ENCODE data around the gene SMAD3. TPM values are rescaled to one million over a fixed set of nuclear protein-coding genes. Genes with fewer than 3 reads are reported as not detected.

SMAD3 gene
- polyA plus RNA-seq, 5 donors, result 40.4 to 54.0 (median 46.2) TPM

DNA sequence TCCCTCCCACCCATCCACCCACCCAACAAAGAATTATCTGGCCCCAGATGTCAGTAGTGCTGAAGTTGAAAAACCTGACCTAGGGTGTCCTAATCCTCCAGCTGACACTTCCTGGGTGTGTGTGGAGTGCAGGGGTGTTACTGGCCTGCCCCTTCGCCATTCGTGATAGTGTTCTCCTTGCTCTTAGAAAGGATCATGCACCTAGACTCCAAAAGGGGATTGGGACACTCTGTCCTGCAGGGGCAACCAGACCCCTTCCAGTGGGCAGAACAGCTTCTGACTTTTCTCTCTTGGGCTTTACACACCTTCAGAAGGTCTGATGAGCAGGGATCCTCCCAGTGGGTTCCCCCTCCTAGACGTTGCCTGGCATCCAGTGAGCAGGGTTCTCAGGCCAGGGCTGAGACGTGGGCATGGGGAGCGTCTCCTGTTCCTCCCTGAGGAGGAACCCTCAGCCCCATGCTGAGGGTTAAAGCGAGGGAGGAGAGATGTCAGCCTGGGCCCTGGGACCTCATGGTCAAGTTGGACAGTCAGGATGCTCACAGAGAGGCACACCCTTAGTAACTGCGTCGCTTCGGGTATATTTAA is 114.1 kb downstream of the SMAD3 start:
- no peak for DNase-seq

DNA sequence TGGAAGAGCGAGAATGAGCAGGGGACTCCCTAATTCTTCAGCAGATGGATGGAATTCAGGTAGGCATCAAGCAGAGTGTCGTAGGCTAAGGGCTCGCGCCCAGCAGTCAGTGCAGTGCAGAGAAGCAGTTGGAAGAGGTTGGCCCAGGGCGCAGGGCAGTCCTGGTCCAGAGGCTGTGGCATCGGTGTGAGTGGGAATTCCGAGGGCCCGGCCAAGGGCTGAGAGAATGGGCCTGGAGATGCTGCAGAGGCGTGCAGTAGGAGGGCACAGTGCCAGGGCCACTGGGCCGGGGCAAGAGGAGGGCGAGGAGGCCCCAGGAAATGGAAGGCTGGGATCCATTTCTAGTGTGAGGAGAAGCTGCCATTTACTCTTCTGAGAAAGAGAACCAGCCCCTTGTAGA is 114.6 kb downstream of the SMAD3 start:
- no peak for DNase-seq

DNA sequence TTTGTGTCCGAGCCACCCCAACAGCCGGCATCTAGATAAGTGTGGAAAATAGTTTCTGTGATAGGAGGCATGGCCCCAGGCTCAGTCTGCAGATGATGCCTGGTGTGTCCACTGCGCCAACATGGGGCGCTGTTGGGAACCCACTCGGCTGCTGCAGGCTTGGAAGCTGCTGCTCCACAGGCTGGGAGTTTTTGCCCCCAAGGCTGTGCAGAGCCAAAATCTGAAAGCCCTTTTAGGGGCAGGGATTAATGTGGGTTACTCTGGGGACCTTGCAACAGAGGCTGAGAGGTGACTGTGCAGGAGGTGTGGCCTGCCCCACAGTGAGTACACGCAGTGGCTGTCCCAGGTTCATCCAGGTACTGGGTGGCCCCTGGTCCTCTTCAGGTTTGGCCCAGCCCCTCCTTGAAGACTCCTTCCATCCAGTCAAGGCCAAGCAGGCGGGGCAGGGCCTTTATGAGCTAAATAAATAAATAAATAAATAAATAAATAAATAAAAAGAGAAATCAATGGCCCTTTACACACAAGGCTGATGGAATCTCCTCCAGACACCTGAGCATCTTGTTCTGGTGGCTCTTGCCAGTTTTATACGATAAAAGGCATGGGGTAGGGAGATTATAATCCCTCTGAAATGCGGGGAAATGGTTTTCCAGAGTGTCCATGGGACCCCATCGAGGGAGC is 115.3 kb downstream of the SMAD3 start:
- DNase-seq, result no peak

DNA sequence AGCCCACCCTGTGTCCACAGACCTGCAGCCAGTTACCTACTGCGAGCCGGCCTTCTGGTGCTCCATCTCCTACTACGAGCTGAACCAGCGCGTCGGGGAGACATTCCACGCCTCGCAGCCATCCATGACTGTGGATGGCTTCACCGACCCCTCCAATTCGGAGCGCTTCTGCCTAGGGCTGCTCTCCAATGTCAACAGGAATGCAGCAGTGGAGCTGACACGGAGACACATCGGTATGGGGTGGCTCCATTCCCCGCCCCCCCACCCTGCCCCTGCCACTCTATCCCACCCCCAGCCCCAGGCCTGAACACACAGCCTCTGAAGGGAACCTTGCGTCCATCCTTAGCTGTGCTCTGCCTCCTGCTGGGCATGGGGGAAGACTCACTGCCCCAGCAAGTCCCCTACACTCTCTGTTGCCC is 115.8 kb downstream of the SMAD3 start:
- DNase-seq, result no peak

DNA sequence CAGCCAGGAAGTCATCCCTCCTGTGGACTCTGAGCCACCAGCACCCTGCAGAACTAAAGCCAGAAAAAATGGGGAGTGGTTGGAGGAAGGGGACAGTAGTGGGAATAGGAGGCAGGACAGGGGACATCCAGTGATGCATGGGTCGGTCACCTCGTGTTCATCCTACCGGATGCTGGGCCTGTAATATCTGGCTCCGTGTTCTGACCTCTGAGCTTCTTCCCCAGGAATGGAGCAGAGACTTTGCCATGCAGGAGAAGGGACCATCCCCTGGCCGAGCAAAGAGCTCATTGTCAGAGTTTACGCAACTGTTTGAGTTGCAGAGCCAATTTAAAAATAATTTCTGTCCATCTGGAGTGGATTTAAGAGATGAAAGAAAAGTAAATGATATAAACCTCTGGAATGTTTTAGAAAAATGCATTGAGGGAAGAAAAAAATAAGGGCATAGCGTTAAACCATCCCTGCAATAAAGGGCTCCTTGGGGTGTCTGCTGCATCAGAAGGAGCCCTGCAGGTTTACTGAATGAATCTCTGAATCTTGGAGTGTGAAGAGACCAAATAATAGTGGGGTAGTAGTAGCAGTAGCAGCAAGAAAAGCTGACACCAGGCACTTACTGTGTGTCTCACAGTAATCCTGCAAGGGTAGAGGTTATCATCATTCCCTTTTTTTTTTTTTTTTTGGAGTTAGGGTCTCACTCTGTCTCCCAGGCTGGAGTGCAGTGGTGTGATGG is 118.2 kb downstream of the SMAD3 start:
- DNase-seq, result no peak

DNA sequence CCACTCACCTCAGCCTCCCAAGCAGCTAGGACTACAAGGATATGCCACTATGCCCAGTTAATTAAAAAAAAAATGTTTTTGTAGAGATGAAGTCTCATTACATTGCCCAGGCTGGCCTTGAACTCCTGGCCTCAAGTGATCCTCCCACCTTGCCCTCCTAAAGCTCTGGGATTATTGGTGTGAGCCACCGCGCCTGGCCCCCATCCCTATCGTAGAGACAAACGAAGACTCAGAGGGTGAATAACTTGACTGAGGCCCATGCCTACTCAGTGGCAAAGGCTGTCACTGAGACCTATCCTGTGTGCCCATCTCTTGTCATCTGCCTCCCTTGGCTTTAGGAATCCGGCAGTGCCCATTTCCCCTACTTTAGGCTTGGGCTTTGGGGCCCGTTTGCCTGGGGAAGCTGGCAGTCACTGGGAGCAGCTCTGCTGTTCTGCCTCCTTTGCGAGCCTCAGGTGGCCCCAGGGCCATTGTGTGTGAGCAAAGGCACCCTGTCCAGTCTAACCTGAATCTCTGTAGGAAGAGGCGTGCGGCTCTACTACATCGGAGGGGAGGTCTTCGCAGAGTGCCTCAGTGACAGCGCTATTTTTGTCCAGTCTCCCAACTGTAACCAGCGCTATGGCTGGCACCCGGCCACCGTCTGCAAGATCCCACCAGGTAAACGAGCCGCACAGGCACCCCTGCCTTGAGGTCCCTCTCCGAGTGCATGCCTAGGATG is 119.0 kb downstream of the SMAD3 start:
- DNase-seq, result no peak

DNA sequence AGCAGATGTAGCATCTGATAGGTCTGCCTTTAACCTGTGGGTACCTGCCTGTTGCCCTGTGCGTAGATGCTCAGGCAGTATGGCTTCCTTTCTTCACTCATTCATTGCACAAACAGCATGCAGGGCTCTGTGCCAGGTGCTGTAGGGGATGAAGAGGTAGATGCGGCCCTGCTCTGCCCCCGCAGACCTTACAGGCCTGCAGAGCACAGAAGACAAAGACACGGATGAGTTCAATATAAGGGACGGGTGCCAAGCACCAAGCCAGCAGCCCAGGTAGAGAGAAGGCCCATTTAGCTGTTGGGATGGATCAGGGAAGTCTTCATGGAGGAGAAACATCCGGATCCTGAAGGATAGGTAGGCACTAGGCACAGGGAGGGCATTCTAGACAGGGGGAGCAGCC is 119.6 kb downstream of the SMAD3 start:
- DNase-seq, result no peak

DNA sequence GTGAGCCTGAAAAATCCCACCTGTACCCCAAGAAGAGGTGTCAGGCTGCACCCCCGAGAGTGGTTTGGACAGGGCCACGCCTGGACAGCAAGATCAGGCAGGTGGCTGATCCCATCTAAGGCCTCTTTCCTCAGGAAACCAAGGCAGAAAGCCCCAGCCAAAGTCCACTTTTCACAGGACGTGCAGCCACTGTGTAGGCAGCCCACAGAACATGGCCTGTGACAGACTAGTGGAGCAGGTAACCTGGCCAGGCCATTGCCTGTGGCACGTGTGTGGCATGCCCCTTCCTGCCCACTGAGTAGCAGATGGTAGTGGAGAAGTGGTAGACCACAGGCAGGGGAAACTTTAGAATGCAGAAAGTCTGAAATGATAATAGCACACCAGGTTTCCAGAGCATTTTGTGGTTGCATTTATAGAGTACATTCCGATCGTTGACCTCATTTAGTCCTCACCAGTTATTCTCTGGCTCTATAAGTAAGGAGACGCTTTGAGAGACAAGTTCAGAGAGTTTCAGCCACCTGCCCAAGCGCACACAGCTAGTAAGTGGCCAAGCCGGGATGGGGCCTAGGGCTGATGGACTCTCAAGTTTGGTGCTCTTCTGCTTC is 120.3 kb downstream of the SMAD3 start:
- no peak for DNase-seq

DNA sequence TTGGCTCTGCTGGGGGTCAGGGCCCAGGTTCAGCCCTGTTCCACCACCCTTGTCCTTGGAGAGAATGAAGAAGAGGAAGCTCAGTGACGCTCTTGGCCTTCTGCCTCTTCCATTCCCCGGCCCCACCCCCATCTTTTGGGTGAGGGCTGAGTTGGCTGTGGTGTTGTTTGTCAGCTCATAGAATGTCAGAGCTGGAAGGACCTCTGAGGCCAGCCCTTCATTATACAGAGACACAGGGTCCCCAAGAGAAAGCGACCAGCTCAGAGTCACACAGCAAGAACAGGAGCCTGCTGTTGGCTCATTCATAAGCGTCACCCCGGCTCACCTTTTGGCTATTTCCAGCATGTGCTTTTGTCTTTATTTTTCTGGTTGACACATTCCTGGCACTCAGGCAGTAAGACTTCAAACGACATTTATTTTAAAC is 120.8 kb downstream of the SMAD3 start:
- peak in 1 of 2 donors; percentile 66 for DNase-seq

DNA sequence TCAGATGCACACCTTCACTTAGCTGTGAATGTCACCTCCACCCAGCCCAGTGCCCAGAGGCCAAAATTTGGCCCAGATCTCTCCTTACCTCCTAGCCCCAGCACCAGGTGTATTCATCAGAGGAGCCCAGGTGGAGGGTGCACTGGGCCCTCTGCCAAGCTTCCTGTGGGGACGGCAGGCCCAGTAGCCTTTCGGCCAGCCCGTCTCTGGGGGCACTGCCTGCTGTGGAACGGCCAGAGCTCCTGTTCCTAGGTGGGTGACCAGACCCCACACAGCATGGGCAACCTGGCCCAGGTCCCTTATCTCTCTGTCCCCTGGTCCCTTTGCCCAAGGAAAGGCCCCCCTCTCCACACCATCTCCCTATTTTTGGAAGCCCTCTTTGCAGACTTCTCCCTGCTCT is 121.3 kb downstream of the SMAD3 start:
- DNase-seq, result no peak

DNA sequence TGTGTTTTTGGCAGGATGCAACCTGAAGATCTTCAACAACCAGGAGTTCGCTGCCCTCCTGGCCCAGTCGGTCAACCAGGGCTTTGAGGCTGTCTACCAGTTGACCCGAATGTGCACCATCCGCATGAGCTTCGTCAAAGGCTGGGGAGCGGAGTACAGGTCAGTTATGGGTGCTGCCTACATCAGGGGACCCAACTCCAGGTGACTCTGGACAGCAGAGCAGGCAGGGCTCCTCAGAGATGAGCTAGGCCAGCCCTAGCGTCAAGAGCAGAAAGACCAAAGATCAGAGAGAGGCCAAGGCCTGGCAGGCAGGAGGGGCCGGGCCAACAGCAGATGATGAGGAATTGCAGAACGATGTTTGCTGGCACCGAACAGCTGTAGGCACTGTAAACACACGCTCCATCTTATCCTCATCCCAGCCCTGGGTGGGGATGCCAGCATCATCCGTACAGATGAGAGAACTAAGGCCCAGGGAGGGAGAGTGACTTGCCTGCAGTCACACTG is 122.0 kb downstream of the SMAD3 start:
- no peak for DNase-seq

DNA sequence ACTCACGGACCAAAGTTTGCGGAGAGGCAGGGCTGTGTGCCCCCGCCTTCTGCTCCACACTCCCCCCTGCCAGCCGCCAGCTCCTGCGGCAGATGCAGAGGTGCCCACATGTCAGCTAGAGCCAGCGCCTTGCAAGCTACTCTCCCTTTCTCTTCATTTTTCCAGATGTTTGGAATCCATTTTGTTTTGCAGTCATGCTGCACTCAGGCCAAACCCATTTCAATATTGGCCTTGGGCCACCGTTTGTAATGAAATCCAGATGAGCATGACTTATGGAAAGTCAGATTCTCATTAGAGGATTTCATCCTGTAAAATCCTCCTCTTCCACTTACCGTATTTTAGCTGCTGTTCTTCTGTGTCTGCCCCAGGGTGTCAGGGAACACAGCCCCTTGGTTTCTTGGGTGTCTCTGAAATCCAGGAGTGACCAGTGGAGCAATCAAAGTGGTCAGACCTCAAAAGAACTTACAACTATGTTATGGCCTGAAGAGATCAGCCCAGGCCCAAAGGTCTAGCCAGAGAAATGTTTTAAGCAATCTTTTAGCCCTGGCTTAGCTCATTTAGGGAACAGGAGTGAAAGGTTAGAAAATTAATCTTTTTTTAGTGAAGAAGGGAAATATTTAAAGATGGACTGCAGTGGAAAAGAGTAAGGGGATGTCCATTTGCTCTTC is 123.3 kb downstream of the SMAD3 start:
- DNase-seq, result peak; percentile 83 to 85

DNA sequence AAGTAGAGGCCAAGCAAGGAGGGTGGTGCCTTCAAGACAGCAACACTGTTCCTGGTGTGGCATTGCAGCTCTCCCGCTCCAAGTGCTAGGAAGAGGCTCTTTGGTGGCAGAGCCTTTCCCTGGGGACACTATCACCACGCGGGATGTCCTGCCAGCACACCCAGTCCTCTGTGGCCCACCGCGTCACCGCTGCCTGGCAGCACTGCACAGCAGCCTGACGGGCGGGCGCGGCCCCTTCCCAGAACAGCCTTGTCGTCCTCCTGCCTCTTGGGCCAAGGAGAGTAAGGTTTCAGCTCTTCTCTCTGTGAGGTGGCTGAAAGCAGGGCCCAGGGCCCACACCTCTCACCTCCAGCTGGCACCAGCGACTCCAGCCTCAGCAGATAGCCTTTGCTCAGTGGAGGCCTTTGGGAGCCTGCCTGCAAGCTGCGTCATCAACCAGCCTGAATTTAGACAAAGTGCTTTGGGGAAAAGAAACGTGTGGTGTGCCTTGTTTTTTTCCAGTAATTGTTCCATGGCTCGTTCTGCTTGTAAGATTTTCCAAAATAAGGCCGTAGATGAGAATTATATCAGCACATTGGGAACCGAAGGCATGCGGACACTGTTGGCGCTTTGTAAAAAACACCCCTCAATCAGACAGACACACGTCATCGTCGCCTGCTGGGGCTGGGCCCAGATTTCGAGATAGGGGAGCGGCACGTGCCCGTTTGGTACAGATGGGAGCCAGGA is 124.1 kb downstream of the SMAD3 start:
- peak in 1 of 2 donors; percentile 60 for DNase-seq

DNA sequence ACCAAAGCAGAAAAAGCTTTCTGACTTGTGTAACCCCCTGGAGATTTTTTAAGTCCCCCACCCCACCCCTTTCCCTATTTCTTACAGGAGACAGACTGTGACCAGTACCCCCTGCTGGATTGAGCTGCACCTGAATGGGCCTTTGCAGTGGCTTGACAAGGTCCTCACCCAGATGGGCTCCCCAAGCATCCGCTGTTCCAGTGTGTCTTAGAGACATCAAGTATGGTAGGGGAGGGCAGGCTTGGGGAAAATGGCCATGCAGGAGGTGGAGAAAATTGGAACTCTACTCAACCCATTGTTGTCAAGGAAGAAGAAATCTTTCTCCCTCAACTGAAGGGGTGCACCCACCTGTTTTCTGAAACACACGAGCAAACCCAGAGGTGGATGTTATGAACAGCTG is 124.9 kb downstream of the SMAD3 start:
- no peak for DNase-seq

DNA sequence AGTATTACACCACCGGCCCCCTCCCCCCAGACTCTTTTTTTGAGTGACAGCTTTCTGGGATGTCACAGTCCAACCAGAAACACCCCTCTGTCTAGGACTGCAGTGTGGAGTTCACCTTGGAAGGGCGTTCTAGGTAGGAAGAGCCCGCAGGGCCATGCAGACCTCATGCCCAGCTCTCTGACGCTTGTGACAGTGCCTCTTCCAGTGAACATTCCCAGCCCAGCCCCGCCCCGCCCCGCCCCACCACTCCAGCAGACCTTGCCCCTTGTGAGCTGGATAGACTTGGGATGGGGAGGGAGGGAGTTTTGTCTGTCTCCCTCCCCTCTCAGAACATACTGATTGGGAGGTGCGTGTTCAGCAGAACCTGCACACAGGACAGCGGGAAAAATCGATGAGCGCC is 125.4 kb downstream of the SMAD3 start:
- DNase-seq, result no peak

DNA sequence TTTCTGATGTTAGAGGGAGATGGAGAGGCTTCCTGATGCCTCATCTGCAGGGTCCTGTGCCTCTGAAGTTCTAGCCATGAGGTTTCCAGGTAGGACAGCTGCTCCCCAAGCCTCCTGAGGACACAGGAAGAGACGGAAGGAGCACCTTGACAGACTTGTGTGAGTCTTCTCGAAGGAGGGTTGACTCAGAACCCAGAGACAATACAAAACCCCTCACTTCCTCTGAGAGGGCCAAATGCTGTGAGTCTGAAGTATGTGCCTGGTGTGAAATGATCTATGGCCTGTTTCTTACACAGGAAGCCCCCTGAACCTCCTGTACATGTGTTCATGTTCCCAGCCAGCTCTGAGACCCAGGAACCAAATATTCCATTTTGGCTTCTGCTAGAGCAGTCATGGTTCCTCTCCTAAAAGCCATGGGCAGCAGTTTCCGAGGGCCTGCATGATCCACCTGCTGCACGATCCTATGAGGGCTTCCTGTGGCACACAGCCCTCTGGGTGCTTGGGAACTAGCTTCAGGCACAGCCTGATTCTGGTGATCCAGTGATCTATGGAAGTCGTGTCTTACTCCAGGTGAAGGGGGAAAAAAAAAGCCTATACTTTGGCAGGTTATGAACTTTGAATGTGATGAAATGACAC is 126.9 kb downstream of the SMAD3 start:
- no peak for DNase-seq

DNA sequence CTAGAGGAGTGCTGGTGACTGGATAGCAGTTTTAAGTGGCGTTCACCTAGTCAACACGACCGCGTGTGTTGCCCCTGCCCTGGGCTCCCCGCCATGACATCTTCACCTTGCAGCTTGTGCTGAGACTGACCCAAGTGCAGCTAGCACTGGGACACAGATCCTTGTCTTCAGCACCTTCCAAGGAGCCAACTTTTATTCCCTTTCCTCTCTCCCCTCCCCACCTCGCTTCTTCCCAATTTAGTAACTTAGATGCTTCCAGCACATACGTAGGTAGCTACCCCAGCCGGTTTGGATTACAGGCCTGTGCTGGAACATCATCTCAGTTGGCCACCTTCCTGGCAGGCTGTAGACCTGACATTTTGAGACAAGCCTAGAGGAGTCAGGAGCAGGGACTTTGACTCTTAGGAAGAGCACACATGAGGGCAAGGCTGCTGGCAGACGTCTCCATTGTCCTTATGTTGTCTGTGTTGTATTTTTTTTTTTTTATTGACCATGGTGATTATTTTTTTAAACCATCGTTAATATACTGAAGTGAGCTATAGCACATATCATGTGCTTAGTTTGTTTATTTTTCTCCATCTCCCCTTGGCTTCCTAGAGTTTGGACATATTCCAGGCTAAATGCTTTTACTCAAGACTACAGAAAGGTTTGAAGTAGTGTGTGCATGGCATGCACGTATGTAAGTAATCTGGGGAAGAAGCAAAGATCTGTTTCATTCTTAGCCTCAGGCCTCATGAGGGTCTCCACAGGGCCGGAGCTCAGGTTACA is 128.0 kb downstream of the SMAD3 start:
- DNase-seq, result no peak

DNA sequence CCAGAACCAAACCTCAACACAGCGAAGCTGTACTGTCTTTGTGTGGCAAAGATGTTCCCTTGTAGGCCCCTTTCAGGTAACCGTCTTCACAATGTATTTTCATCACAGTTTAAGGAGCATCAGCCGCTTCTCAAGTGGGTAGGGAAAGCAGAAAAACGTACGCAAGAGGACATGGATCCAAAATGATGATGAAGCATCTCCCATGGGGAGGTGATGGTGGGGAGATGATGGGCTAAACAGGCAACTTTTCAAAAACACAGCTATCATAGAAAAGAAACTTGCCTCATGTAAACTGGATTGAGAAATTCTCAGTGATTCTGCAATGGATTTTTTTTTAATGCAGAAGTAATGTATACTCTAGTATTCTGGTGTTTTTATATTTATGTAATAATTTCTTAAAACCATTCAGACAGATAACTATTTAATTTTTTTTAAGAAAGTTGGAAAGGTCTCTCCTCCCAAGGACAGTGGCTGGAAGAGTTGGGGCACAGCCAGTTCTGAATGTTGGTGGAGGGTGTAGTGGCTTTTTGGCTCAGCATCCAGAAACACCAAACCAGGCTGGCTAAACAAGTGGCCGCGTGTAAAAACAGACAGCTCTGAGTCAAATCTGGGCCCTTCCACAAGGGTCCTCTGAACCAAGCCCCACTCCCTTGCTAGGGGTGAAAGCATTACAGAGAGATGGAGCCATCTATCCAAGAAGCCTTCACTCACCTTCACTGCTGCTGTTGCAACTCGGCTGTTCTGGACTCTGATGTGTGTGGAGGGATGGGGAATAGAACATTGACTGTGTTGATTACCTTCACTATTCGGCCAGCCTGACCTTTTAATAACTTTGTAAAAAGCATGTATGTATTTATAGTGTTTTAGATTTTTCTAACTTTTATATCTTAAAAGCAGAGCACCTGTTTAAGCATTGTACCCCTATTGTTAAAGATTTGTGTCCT is 129.0 kb downstream of the SMAD3 start:
- DNase-seq, result no peak
